Breast epithelium (tissue), 4 donors: ENCODE measurements around the gene CLDN9. TPM values are rescaled to one million over a fixed set of nuclear protein-coding genes. Genes with fewer than 3 reads are reported as not detected.
"Not testable (repeated sequence)": the region's sequence is repeated elsewhere in the genome, so short reads cannot be mapped to it uniquely, and the experiment has no call there.

Experiments used
- DNase-seq, 2 donors: peaks; one replicate each; pipeline ENCODE4 v3.0.0-alpha.2; 2019; ENCODE audit warnings: low spot score in 2 of 2
- H3K27ac ChIP-seq, 2 donors: fragments of 200-600 bp; sonication (generic) in 1 of 2; one replicate each; pipeline ENCODE4 v1.5.1; 2016 to 2019; ENCODE audit warnings: mild to moderate bottlenecking in 1 of 2
- H3K27me3 ChIP-seq, 2 donors: fragments of 200-600 bp; sonication (generic) in 1 of 2; one replicate each; pipeline versions ENCODE4 v1.5.1 to v1.6.0; 2017 to 2019; ENCODE audit warnings: control low read depth in 1 of 2, mild to moderate bottlenecking in 1 of 2
- H3K36me3 ChIP-seq: fragments of 200-600 bp; one replicate; pipeline ENCODE4 v1.5.1; 2019
- H3K4me1 ChIP-seq, 2 donors: fragments of 200-600 bp; sonication (generic); one replicate each; pipeline ENCODE4 v1.5.1; 2016 to 2019; ENCODE audit warnings: control low read depth in 1 of 2
- H3K4me3 ChIP-seq, 3 donors: fragments of 200-600 bp; sonication (generic); 1 replicate in 2 of 3; 2 replicates in 1 of 3; pipeline ENCODE4 v1.5.1; 2016 to 2019; ENCODE audit warnings: mild to moderate bottlenecking in 3 of 3, moderate library complexity in 2 of 3
- H3K9me3 ChIP-seq, 2 donors: fragments of 200-600 bp; sonication (generic) in 1 of 2; one replicate each; pipeline ENCODE4 v1.5.1; 2016 to 2019; ENCODE audit warnings: control low read depth in 1 of 2
- CTCF ChIP-seq, 3 donors: fragments of 450-650 bp; IDR thresholded peaks; one replicate each; pipeline ENCODE4 v1.5.1; 2016 to 2017; ENCODE audit warnings: antibody characterized with exemption in 3 of 3, mild to moderate bottlenecking in 3 of 3, moderate library complexity in 3 of 3
- POLR2A ChIP-seq: fragments of 450-650 bp; IDR thresholded peaks from one replicate; pipeline ENCODE4 v1.6.1; 2016; ENCODE audit warnings: antibody characterized with exemption, mild to moderate bottlenecking, moderate library complexity
- POLR2AphosphoS5 ChIP-seq, 3 donors: sonication (generic); formaldehyde crosslinking; IDR thresholded peaks; one replicate each; pipeline ENCODE4 v1.6.1; 2017; ENCODE audit warnings: antibody characterized with exemption in 3 of 3
- intact Hi-C: fragments of 100-400 bp; cut with DNase I; formaldehyde crosslinking; loops from one replicate; pipeline ENCODE4 v1.15.1; 2023; ENCODE audit warnings: low total_unique reads
- total RNA-seq, 3 donors: library from RNA; depleted of rRNA; stranded (reverse); fragments of >200 nt; gene quantifications; one replicate each; pipeline ENCODE4 v1.1.0, GENCODE V29; 2016

The CLDN9 gene
- total RNA-seq, 3 donors from 2014 or later: 0.15 TPM; not detected in 2

GRCh38 chr16:3051494-3051893, 38.8 kb downstream of the CLDN9 start:
- no peaks in the 10 kb centered on the region for H3K36me3 ChIP-seq
- H3K9me3 ChIP-seq: no peaks in the 10 kb centered on the region
- DNase-seq: no peak
- H3K4me1 ChIP-seq: no peaks in the 10 kb centered on the region
- no peak overlapping the region for H3K27ac ChIP-seq
- H3K4me3 ChIP-seq: no peak overlapping the region
- peaks cover 0 to 11% of the 10 kb centered on the region in 2 donors for H3K27me3 ChIP-seq
- TF ChIP-seq POLR2A: no peak
- no peak for TF ChIP-seq CTCF (IDR thresholded peaks at IDR 0.05)
- no peak for TF ChIP-seq POLR2AphosphoS5 (IDR thresholded peaks at IDR 0.05)
- intact Hi-C loops: loop anchor here (10.0 kb wide), 1 partner anchor 113 kb away; no protein-coding TSS in a partner anchor

GRCh38 chr16:3052571-3053329, 40.0 kb downstream of the CLDN9 start:
- not testable (repeated sequence) for H3K27me3 ChIP-seq, DNase-seq, H3K36me3 ChIP-seq, H3K4me3 ChIP-seq, H3K27ac ChIP-seq, H3K4me1 ChIP-seq, H3K9me3 ChIP-seq
- intact Hi-C loops: loop anchor here (10.0 kb wide), 1 partner anchor 112 kb away; no protein-coding TSS in a partner anchor

- H3K4me3 ChIP-seq, H3K27ac ChIP-seq, H3K36me3 ChIP-seq, H3K27me3 ChIP-seq, H3K9me3 ChIP-seq, DNase-seq, H3K4me1 ChIP-seq: not testable (repeated sequence)
- intact Hi-C loops: loop anchor here (10.0 kb wide), 1 partner anchor 111 kb away; no protein-coding TSS in a partner anchor
These were observed 40.6 kb downstream of the CLDN9 start for GRCh38 chr16:3053330-3053710.

- intact Hi-C loops: loop anchor here (10.0 kb wide), 1 partner anchor 110 kb away; no protein-coding TSS in a partner anchor
- Histone ChIP-seq H3K27me3 (no peaks in the 10 kb centered on the region), H3K36me3 (no peaks in the 10 kb centered on the region), H3K4me3 (no peak overlapping the region), H3K27ac (no peak overlapping the region), H3K4me1 (no peaks in the 10 kb centered on the region), H3K9me3 (no peaks in the 10 kb centered on the region)
- no peak for DNase-seq
- TF ChIP-seq CTCF (IDR thresholded peaks at IDR 0.05): no peak
- no peak for TF ChIP-seq POLR2AphosphoS5 (IDR thresholded peaks at IDR 0.05)
- TF ChIP-seq POLR2A: no peak
These were observed 42.4 kb downstream of the CLDN9 start for GRCh38 chr16:3054965-3055733.

- intact Hi-C loops: loop anchor here (10.0 kb wide), 1 partner anchor 109 kb away; no protein-coding TSS in a partner anchor
- not testable (repeated sequence) for H3K36me3 ChIP-seq, H3K27ac ChIP-seq, H3K4me1 ChIP-seq, H3K27me3 ChIP-seq, H3K9me3 ChIP-seq, DNase-seq, H3K4me3 ChIP-seq
These were observed 43.0 kb downstream of the CLDN9 start for GRCh38 chr16:3055734-3056115.

GRCh38 chr16:3056336-3057180, 43.8 kb downstream of the CLDN9 start:
- H3K36me3 ChIP-seq: no peaks in the 10 kb centered on the region
- H3K4me1 ChIP-seq: no peaks in the 10 kb centered on the region
- H3K27ac ChIP-seq: no peak overlapping the region
- TF ChIP-seq POLR2AphosphoS5 (IDR thresholded peaks at IDR 0.05) (no peak), CTCF (IDR thresholded peaks at IDR 0.05) (no peak), POLR2A (no peak)
- no peaks in the 10 kb centered on the region for H3K9me3 ChIP-seq
- no peaks in the 10 kb centered on the region for H3K27me3 ChIP-seq
- no peak overlapping the region for H3K4me3 ChIP-seq
- DNase-seq: no peak
- intact Hi-C loops: loop anchor here (10.0 kb wide), 1 partner anchor 108 kb away; no protein-coding TSS in a partner anchor
